Measurements from ENCODE around the gene TAMALIN. TPM values are rescaled to one million over a fixed set of nuclear protein-coding genes. Genes with fewer than 3 reads are reported as not detected.
"Not testable (repeated sequence)": the region's sequence is repeated elsewhere in the genome, so short reads cannot be mapped to it uniquely, and the experiment has no call there.

Gene TAMALIN
- total RNA-seq = 35.0 and 49.2 TPM in 2 replicates

DNA sequence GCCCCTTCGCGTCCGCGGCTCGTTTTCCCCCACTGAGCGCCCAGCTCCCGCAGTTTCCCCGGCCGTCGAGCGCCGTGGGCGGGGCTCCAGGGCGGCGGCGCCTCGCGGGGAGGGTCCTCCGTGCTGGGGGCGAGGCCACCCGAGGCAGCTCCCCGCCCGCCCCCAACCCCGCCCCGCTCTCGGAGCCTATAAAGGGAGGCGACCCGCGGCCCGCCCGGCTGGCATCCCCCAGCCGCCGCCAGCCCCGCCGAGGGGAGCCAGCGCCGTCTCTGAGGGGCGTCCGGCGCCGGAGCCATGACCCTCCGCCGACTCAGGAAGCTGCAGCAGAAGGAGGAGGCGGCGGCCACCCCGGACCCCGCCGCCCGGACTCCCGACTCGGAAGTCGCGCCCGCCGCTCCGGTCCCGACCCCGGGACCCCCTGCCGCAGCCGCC lies at the start of gene TAMALIN:
TAMALIN (plus strand) TSS at position 221 of the 432 bp plus-strand sequence; CDS start at position 295, 74 bp downstream.
- DNase-seq = peak; percentile 87

- DNase-seq = no peak
Observed at GRCh38 chr12:51958542-51958941, 48.2 kb upstream of the TAMALIN start.

DNA sequence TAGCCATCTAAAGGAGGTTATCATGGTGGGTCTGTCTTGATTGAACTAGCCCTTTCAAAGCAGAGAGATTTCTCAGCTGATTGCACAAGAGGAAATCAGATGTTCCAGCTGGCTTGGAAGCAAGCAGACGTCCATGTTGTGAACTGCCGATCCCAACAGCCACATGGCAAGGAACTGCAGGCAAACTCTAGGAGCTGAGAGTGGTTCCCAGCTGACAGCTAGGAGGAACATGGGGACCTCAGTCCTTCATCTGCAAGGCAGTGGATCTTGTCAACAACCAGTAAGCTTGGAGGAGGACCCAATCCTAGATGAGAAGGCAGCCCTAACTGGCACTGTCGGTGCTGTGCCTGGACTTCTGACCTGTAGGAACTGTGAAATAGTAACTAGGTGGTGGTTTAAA lies 47.5 kb upstream of the TAMALIN start:
- DNase-seq = no peak

DNA sequence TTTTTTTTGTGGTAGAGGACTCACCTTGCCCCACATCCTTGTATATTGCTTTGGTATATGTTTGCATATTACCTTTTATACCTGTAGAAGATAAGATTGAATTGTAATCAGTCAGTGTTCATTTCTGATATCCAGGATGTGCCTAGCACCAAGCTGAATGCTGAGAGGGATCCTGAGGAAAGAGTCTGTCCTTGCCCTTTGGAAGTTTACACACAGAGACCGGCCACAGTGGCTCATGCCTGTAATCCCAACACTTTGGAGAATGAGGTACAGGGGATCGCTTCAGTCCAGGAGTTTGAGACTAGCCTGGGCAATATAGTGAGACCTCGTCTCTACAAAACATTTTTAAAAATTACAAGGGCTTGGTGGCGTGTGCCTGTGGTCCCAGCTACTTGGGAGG lies 46.8 kb upstream of the TAMALIN start:
- DNase-seq = no peak

DNA sequence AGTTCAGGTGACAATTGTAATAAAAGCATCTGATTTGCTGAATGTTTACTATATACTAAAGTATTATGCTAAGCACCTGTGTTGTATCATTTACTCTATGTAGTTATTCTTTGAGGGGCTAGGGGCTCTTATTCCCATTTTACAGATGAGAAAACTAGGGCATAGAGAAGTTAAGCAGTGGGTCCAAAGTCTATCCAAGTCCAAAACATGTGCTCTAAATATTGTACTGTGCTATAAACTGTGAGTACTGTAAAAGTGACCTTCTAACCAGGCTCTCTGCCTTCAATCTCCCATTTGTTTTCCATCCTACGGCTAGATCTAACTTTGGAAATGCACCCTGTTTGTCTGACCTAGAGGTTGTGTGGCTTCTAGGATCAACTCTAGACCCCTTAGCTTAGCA lies 46.3 kb upstream of the TAMALIN start:
- DNase-seq = no peak

DNA sequence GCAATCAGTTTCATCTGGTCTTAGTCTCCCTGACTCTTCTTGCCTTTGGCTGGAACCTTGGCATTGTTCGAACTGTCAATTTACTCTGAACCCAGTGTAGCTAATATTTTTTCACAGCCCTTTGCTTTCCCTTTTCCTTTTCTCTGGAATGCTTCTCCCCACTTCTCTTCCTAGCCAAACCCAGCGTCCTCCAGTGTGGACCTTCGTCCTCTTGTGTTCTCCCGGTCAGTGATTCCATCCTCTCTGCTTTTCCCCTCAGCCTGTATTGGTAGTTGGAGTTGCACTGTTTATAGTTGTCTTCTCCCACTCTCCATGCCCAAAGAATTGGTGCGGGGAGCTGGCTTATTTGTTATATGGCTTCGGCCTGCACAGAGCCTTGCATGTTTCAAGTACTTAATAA lies 45.9 kb upstream of the TAMALIN start:
- DNase-seq = no peak

DNA sequence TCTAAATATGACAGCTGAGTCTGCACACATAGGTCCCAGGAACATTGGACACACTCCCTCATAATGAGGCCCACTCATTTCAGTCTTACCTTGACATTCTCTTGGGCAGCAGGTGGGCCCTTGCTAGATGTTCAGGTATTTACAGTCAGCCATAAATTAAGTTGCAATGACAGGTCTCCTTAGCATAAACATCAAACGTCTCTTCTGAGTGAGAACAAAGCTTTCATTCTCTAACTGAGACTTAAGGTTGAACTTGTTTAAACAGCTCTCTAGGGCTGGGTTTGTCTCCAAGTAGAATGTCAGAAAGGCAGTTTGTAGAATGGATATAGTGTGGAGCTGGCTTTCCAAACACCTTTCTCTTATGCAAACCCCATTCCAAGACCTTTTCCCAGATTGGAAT lies 44.9 kb upstream of the TAMALIN start:
- no peak for DNase-seq

DNA sequence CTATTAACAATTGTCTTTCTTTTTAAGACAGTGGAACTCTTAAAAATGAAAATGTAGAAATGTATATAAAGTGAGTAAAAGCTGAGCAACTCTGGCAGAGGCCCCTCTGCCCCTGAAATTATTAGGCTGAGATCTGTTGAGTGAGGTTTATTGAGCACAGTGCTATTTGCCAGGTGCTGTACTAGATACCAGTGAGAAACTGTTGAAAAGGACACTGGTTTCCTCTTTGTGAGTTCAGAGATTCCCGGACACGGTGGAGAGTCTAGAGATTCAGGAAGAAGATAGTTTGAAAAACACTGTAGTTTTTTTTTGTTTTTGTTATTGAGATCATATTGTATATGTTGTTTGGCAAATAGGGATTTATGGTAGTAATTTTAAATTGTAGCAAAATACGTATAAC lies 44.0 kb upstream of the TAMALIN start:
- no peak for DNase-seq

DNA sequence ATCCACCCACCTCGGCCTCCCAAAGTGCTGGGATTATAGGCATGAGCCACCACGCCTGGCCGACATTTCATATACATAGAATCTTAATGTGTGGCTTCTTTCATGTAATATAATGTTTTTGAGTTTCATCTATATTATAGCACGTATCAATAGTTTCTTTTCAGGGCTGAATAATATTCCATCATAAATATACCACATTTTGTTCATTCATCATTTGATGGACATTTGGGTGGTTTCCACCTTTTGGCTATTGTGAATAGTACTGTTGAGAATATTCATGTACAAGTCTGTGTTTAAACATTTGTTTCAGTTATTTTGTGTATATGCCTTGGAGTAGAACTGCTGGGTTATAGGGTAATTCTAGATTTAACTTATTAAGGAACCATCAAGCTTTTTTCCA lies 43.3 kb upstream of the TAMALIN start:
- DNase-seq = no peak

DNA sequence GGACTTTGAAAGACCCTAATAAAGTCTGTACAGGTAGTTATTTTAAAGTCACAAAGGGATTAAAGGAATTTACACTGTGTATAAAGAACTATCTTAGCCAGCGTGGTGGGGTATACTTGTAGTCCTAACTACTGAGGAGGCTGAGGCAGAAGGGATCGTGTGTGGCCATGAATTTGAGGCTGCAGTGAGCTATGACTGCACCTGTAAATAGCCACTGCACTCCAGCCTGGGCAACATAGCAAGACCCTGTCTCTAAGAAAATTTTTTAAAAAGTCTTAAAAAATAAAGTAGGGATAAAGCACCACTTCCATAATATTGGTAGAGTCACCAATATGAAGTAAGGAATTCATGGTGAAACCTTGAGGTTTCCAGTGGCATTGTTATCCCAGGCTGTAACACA lies 37.1 kb upstream of the TAMALIN start:
- DNase-seq = no peak

- DNase-seq = peak; percentile 74
Observed at GRCh38 chr12:51970904-51971646, 35.7 kb upstream of the TAMALIN start.

DNA sequence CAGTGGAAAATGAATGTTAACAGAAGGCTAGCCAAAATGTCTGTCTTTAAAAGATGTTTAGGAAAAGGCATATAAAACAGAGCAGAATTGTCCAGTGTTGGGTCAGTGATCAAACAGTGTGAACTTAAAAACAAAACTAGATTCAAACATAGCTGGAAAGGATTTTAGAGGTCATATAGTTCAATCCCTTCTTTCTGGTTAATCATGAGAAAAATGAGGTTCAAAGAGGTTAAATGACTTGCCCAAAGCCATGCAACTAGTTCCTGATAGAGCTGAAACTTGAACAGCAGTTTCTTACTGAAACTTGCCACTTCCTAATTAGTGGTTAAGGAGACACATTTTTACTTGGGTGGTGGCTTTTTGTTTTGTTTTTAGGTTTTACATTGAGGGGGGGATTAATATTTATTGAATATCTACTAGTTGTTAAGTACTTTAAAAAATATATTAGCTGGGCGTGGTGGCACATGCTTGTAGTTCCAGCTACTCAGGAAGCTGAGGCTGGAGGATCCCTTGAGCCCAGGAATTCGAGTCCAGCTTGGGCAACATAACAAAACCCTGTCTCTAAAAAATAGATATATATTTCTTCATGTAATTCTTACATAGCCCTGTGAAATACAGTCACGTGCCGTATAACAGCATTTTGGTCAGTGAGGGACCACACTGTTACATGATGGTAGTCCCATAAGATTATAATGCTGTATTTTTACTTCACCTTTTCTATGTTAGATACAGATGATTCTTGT lies 34.9 kb upstream of the TAMALIN start:
- DNase-seq = peak; percentile 36

- DNase-seq = no peak
Observed at GRCh38 chr12:51972422-51972812, 34.3 kb upstream of the TAMALIN start.

DNA sequence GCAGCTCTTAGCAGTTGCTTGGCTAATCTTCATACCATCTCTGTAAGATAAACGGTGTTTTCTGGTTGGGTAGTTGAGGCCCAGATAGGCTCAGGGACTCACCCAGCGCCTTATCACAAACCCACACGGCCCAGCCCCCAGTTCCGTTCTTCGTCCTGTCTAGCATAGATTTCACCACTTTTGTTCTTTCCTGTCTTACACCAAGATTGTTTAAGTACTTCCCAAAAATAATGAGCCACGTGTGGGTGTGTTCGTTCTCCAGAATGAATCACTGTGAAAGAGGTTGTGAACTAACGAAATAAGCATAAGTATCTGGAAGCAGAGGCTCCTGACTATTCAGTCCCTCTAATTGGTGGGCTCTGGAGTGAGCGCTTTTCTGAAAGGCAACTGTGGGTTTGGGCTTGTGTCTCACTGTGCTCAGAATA lies 33.9 kb upstream of the TAMALIN start:
- peak; percentile 73 for DNase-seq

- DNase-seq = no peak
Observed at GRCh38 chr12:51973560-51973959, 33.2 kb upstream of the TAMALIN start.

DNA sequence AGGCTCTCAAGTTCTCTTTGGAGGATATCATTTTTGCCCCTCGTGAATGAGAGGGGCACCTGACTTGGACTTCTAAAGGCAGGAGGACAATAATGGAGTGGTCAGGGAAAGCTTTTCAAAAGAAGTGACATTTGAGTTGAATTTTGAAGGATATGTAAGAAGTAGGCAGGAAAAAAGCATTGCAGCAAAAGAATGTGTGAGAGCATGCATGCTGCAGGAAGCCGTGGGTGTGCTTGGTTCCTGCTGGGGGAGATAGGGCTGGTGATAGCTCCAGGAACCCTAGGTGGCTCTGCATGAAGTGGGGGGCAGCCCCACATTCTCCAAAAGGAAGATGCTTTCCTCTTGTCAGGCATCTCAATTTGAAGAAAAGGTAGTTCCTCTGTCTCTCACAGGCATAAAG lies 32.1 kb upstream of the TAMALIN start:
- peak; percentile 45 for DNase-seq

- DNase-seq = no peak
Observed at GRCh38 chr12:51975196-51975595, 31.6 kb upstream of the TAMALIN start.

GRCh38 chr12:51976376-51977160 lies 30.2 kb upstream of the TAMALIN start:
- DNase-seq = peak; percentile 47

DNA sequence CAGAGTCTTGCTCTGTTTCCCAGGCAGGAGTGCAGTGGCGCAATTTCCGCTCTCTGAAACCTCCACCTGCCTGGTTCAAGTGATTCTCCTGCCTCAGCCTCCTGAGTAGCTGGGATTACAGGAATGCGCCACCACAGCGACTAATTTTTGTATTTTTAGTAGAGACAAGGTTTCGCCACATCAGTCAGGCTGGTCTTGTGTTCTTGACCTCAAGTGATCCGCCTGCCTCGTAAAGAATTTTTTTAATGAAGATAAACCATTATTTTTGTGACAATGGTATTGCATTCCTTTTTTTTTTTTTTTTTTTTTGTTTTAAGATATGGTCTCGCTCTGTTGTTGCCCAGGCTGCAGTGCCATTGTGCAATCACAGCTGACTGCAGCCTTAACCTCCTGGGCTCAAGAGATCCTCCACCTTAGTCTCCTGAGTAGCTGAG lies 29.4 kb upstream of the TAMALIN start:
- DNase-seq = no peak

DNA sequence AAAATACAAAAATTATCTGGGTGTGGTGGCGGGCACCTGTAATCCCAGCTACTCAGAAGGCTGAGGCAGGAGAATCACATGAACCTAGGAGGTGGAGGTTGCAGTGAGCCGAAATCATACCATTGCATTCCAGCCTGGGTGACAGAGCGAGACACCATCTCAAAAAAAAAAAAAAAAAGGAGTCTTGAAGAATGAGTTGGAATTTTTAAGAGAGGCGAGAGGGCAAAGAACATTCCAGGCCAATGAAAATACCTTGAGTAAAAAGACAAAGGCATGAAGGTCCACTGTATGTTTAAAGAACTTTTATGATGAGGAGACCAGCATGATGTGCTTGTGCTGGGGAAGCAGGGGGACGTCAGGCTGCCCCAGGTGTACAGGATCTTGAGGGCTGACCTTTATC lies 27.4 kb upstream of the TAMALIN start:
- DNase-seq = not testable (repeated sequence)

GRCh38 chr12:51980051-51980808 lies 26.5 kb upstream of the TAMALIN start:
- peak; percentile 81 for DNase-seq

- DNase-seq = no peak
Observed at GRCh38 chr12:51980809-51981127, 26.0 kb upstream of the TAMALIN start.

- DNase-seq = no peak
Observed at GRCh38 chr12:51984657-51985056, 22.1 kb upstream of the TAMALIN start.
